Endothelial cell of umbilical vein (primary cell): ENCODE measurements around the gene NXPH1.

Source experiments
- CTCF ChIP-seq, 2 donors: IDR thresholded peaks; 1 replicate in 1 of 2; 2 replicates in 1 of 2; pipeline ENCODE4 v1.5.1; 2011; ENCODE audit warnings: low read length in 2 of 2, mild to moderate bottlenecking in 2 of 2, moderate library complexity in 2 of 2, control low read depth in 1 of 2, inconsistent platforms in 1 of 2, low read depth in 1 of 2; ENCODE audit not compliant: insufficient read depth in 1 of 2; ENCODE audit errors: extremely low read depth in 1 of 2
- EZH2 ChIP-seq: IDR thresholded peaks from 2 replicates; pipeline ENCODE4 v1.6.1; 2012; ENCODE audit warnings: borderline replicate concordance, low read depth, mild to moderate bottlenecking, moderate library complexity, low read length, inconsistent platforms; ENCODE audit not compliant: severe bottlenecking
- JUN ChIP-seq: IDR thresholded peaks from 2 replicates; pipeline ENCODE4 v1.6.1; 2011; ENCODE audit warnings: borderline replicate concordance, low read depth; ENCODE audit not compliant: insufficient read length, insufficient read depth
- MAX ChIP-seq: IDR thresholded peaks from 2 replicates; pipeline ENCODE4 v1.6.1; 2011; ENCODE audit not compliant: insufficient read depth, insufficient read length
- MYC ChIP-seq: IDR thresholded peaks from one replicate; pipeline ENCODE4 v1.6.1; 2011; ENCODE audit warnings: mild to moderate bottlenecking, low read depth, low read length
- POLR2A ChIP-seq: IDR thresholded peaks from 2 replicates; pipeline ENCODE4 v1.6.1; 2012; ENCODE audit warnings: low read depth, mild to moderate bottlenecking, control low read depth, low read length
- POLR2AphosphoS5 ChIP-seq: IDR thresholded peaks from 2 replicates; pipeline ENCODE4 v1.6.1; 2012; ENCODE audit warnings: low read depth, mild to moderate bottlenecking, control low read depth, low read length, moderate library complexity; ENCODE audit not compliant: insufficient read depth

DNA sequence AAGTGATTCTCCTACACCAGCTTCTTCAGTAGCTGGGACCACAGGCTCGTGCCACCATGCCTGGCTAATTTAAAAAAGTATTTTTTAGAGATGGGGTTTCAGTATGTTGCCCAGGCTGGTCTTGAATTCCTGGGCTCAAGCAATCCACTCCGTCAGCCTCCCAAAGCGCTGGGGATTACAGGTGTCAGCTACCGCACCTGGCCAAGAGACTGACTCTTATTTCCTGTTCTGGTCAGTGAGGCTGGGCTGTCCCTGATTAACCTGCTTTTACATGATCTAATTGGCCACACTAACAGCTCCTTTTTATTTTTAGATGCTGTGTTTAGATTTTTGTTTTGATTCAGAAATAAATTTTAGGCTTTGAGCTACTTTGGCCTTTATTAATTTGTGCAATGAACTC is 203.9 kb downstream of the NXPH1 start:
- TF ChIP-seq CTCF (IDR thresholded peaks at IDR 0.05; ENCODE audit: extremely low read depth in 1 of 2, insufficient read depth in 1 of 2, low read depth in 1 of 2, low read length in 2 of 2) (no peak), EZH2 (no peak), JUN (no peak), MYC (no peak), POLR2A (no peak), MAX (no peak), POLR2AphosphoS5 (no peak)
